Uterus (tissue), 4 donors: Measurements from ENCODE around the gene PRADC1. TPM values are rescaled to one million over a fixed set of nuclear protein-coding genes. Genes with fewer than 3 reads are reported as not detected.
"Not testable (repeated sequence)": the region's sequence is repeated elsewhere in the genome, so short reads cannot be mapped to it uniquely, and the experiment has no call there.

Experiments used
- DNase-seq, 2 donors: peaks; one replicate each; pipeline ENCODE4 v3.0.0-alpha.2; 2019 to 2020
- H3K27ac ChIP-seq, 2 donors: fragments of 200-600 bp; sonication (generic); 1 replicate in 1 of 2; 2 replicates in 1 of 2; pipeline ENCODE4 v1.5.1; 2016 to 2018
- H3K27me3 ChIP-seq, 2 donors: fragments of 200-600 bp; sonication (generic); one replicate each; pipeline ENCODE4 v1.5.1; 2018 to 2019; ENCODE audit warnings: control low read depth in 1 of 2
- H3K36me3 ChIP-seq, 2 donors: fragments of 200-600 bp; sonication (generic); one replicate each; pipeline ENCODE4 v1.5.1; 2019; ENCODE audit warnings: control low read depth in 1 of 2
- H3K4me1 ChIP-seq, 2 donors: fragments of 200-600 bp; sonication (generic); one replicate each; pipeline ENCODE4 v1.5.1; 2018 to 2019; ENCODE audit warnings: control low read depth in 1 of 2
- H3K4me3 ChIP-seq, 2 donors: fragments of 200-600 bp; sonication (generic); 1 replicate in 1 of 2; 2 replicates in 1 of 2; pipeline ENCODE4 v1.5.1; 2018 to 2019; ENCODE audit warnings: mild to moderate bottlenecking in 1 of 2
- H3K9me3 ChIP-seq, 2 donors: fragments of 200-600 bp; sonication (generic); one replicate each; pipeline ENCODE4 v1.5.1; 2019; ENCODE audit warnings: control low read depth in 1 of 2
- POLR2A ChIP-seq, 2 donors: fragments of 450-650 bp; IDR thresholded peaks; one replicate each; pipeline ENCODE4 v1.6.1; 2016; ENCODE audit warnings: antibody characterized with exemption in 2 of 2, mild to moderate bottlenecking in 1 of 2, moderate library complexity in 1 of 2
- intact Hi-C: fragments of 100-400 bp; cut with DNase I; formaldehyde crosslinking; loops from one replicate; pipeline ENCODE4 v1.15.1; 2023; ENCODE audit warnings: low total_unique reads
- total RNA-seq, 4 donors: library from RNA; depleted of rRNA in 3 of 4; stranded (reverse); fragments of >200 nt in 3 of 4; gene quantifications; one replicate each; pipeline versions ENCODE4 v1.1.0 to v1.2.4, GENCODE V29; 2014 to 2023
- TF ChIP-seq, protein P1 (sequence below), 4 experiments: fragments of 200-600 bp in 2 of 4; fragments of 450-650 bp in 2 of 4; sonication (generic) in 2 of 4; IDR thresholded peaks; one replicate each; pipeline ENCODE4 v1.5.1; 2016 to 2019; ENCODE audit warnings: antibody characterized with exemption in 4 of 4, mild to moderate bottlenecking in 2 of 4, moderate library complexity in 1 of 4
- donor health status: DM: yes; HTN: yes; CAD: no.

PRADC1 gene
- total RNA-seq, 4 donors from 2014 or later: 2.3 to 11.8 (median 9.8) TPM

DNA sequence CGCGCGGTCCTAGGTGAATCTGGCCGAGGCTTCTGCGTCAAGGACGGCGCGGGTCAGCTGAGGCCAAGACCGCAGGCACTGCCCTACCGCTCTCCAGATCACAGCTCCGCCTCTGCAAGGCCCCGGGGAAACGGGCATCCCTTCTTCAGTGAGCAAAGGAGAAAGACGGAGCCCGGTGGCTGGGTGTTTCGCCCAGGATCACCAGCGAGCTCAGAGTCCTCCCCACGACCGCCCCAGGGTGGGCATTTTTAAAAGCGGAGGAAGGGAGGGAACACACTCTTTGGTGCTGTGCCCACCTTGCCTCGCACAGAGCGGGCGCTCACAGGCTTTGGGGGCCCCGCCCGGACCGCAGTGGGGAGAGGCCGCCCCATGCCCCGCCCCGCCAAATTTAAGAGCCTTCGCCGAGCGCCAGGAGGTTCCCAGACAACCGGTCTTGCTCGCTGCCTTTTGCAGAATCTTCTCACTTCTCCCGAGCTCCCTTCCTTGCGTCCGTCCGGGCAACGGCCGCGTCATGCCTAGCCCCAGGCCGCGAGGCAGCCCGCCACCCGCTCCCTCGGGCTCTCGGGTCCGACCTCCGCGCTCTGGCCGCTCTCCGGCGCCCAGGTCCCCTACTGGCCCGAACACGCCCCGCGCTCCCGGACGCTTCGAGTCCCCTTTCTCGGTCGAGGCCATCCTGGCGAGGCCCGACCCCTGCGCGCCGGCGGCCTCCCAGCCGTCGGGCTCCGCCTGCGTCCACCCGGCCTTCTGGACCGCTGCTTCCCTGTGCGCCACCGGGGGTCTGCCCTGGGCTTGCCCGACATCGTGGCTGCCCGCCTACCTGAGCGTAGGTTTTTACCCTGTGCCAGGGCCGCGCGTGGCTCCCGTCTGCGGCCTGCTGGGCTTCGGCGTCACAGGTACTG, 30.6 kb downstream of the PRADC1 start, which contains the start of gene NOTO:
Gene NOTO (plus strand): TSS at position 419 of the 899 bp plus-strand sequence. CDS start 93 bp downstream, at position 512.
- no peak within 1 kb of the TSS for H3K27ac ChIP-seq
- no peaks in the 10 kb centered on the region for H3K36me3 ChIP-seq
- no peaks in the 10 kb centered on the region for H3K9me3 ChIP-seq
- no peak for DNase-seq
- peaks cover 12 to 28% of the 10 kb centered on the region in 2 donors for H3K27me3 ChIP-seq
- no peaks in the 10 kb centered on the region for H3K4me1 ChIP-seq
- TF ChIP-seq, protein P1, sequence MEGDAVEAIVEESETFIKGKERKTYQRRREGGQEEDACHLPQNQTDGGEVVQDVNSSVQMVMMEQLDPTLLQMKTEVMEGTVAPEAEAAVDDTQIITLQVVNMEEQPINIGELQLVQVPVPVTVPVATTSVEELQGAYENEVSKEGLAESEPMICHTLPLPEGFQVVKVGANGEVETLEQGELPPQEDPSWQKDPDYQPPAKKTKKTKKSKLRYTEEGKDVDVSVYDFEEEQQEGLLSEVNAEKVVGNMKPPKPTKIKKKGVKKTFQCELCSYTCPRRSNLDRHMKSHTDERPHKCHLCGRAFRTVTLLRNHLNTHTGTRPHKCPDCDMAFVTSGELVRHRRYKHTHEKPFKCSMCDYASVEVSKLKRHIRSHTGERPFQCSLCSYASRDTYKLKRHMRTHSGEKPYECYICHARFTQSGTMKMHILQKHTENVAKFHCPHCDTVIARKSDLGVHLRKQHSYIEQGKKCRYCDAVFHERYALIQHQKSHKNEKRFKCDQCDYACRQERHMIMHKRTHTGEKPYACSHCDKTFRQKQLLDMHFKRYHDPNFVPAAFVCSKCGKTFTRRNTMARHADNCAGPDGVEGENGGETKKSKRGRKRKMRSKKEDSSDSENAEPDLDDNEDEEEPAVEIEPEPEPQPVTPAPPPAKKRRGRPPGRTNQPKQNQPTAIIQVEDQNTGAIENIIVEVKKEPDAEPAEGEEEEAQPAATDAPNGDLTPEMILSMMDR (IDR thresholded peaks at IDR 0.05): no peak
- no peak for TF ChIP-seq POLR2A (IDR thresholded peaks at IDR 0.05)
- no peak within 1 kb of the TSS for H3K4me3 ChIP-seq
- intact Hi-C loops: no loop called here

DNA sequence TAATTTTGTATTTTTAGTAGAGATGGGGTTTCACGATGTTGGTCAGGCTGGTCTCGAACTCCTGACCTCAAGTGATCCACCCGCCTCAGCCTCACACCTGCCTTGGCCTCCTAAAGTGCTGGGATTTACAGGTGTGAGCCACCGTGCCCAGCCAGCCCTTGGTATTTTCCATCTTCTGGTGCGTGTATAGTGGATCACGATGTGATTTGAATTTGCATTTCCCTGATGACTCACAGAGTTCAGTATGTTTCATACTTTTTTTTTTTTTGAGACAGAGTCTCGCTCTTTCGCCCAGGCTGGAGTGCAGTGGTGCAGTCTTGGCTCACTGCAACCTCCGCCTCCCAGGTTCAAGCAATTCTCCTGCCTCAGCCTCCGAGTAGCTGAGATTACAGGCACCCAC, 32.8 kb downstream of the PRADC1 start:
- H3K4me3 ChIP-seq, H3K4me1 ChIP-seq, DNase-seq, H3K36me3 ChIP-seq, H3K27ac ChIP-seq, intact Hi-C loops, H3K9me3 ChIP-seq: not testable (repeated sequence)
- H3K27me3 ChIP-seq: peaks cover 12 to 19% of the 10 kb centered on the region in 2 donors

DNA sequence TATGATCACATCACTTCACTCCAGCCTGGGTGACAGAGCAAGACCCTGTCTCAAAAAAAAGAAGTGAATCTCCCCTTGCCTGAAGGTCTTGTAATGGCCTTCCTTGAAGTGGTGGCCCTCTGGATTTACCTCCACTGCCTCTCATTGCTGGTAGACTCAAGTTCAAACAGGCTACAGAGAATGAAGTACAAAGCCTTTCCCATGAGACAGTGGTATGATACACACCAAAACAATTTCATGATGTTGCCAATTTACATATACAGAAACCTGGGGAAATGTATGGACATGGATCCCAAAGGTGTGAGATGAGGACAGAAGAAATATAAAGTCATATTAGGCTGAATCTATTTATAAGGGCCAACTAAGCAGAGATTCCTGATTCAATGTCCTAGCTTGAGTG, 35.5 kb downstream of the PRADC1 start:
- Histone ChIP-seq H3K27me3 (peaks cover 4 to 5% of the 10 kb centered on the region in 2 donors), H3K36me3 (no peaks in the 10 kb centered on the region), H3K27ac (no peak overlapping the region), H3K4me3 (no peak overlapping the region), H3K9me3 (no peaks in the 10 kb centered on the region), H3K4me1 (no peaks in the 10 kb centered on the region)
- DNase-seq: no peak
- intact Hi-C loops: no loop called here
- no peak for TF ChIP-seq POLR2A (IDR thresholded peaks at IDR 0.05)
- TF ChIP-seq, protein P1 (IDR thresholded peaks at IDR 0.05): no peak

DNA sequence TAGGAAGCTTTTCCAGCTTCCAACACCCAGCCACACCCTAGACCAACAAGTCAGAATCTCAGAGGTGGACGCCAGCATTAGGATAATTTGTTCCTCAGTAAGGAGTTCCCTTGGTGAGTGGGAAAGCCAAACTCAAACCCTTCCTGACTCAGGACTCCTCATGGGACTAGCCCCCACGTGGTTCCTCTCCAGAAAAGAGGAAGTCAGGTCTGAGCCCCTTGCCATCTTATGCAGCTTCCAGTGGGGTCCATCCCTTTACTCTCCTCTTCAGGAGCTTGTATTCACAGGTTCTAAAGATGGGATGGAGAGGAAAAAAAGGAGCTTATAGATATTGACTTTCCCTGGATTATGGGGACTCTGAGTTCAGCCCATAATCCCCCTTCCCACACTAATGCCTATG, 45.5 kb downstream of the PRADC1 start:
- TF ChIP-seq POLR2A (IDR thresholded peaks at IDR 0.05): no peak
- TF ChIP-seq, protein P1 (IDR thresholded peaks at IDR 0.05): no peak
- no peaks in the 10 kb centered on the region for H3K4me1 ChIP-seq
- no peaks in the 10 kb centered on the region for H3K9me3 ChIP-seq

DNA sequence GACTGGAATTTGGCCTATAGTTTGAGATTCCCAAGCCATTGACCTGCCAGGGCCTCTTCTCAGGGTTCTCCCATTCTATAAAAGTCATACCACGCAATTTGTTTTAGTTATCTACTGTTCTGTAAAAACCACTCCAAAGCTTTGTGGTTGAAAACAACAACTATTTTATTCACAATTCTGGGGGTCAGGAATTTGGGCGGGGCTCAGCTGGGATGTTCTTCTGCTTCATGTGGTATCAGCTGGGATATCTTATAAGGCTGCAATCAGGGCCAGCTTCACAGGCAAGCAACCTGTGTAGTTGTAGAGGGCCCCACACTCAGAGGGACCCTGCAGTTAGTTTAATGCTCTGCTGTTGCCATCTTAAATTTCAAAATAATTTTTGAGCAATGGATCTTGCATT, 47.1 kb downstream of the PRADC1 start:
- no peaks in the 10 kb centered on the region for H3K36me3 ChIP-seq
- TF ChIP-seq, protein P1 (IDR thresholded peaks at IDR 0.05): no peak
- no peak for TF ChIP-seq POLR2A (IDR thresholded peaks at IDR 0.05)
- intact Hi-C loops: no loop called here
- no peaks in the 10 kb centered on the region for H3K4me1 ChIP-seq
- H3K27ac ChIP-seq: no peak overlapping the region
- no peaks in the 10 kb centered on the region for H3K27me3 ChIP-seq
- H3K4me3 ChIP-seq: no peak overlapping the region
- no peak for DNase-seq
- H3K9me3 ChIP-seq: no peaks in the 10 kb centered on the region

More for the DNA sequence above, 45.5 kb downstream of the PRADC1 start:
- H3K27ac ChIP-seq: no peak overlapping the region
- no peak overlapping the region for H3K4me3 ChIP-seq
- H3K36me3 ChIP-seq: no peaks in the 10 kb centered on the region
- no peak for DNase-seq
- no peaks in the 10 kb centered on the region for H3K27me3 ChIP-seq
- intact Hi-C loops: no loop called here

Other genes starting within 250 kb of the PRADC1 start
- 10 to 100 TPM in 2 of 4 donors, 1 to 10 TPM in 2; 2.1 to 16.0 (median 10.6) TPM for gene SFXN5, start 161.5 kb downstream of the PRADC1 start, total RNA-seq
- 10 to 100 TPM; 22.4 to 45.7 (median 31.7) TPM for gene RAB11FIP5, start 120.3 kb downstream of the PRADC1 start, total RNA-seq
- gene NOTO, start 30.7 kb downstream of the PRADC1 start, total RNA-seq: not detected
- 10 to 100 TPM in 3 of 4 donors, 1 to 10 TPM in 1; 5.9 to 31.1 (median 22.7) TPM for gene SMYD5, start 19.0 kb downstream of the PRADC1 start, total RNA-seq
- gene CCT7, start 1.1 kb upstream of the PRADC1 start, total RNA-seq: 100 to 1,000 TPM; 118 to 269 (median 188) TPM
- 1 to 10 TPM in 3 of 4 donors, under 1 TPM in 1; 0.29 to 5.6 (median 1.6) TPM for gene FBXO41, start 51.2 kb upstream of the PRADC1 start, total RNA-seq
- gene EGR4, start 60.3 kb upstream of the PRADC1 start, total RNA-seq: not detected
- 10 to 100 TPM; 21.5 to 52.1 (median 44.6) TPM for gene ALMS1, start 152.6 kb upstream of the PRADC1 start, total RNA-seq